NCI-H2107 treated with DMSO at 0.1 percent for 48 hours (cell line): Measurements from ENCODE around the gene PLA2G6.

Source experiments
- DNase-seq: peaks from one replicate; lab custom pipeline; 2025; ENCODE audit not compliant: unreplicated experiment; lab: John Stamatoyannopoulos, UW

The PLA2G6 gene

DNA sequence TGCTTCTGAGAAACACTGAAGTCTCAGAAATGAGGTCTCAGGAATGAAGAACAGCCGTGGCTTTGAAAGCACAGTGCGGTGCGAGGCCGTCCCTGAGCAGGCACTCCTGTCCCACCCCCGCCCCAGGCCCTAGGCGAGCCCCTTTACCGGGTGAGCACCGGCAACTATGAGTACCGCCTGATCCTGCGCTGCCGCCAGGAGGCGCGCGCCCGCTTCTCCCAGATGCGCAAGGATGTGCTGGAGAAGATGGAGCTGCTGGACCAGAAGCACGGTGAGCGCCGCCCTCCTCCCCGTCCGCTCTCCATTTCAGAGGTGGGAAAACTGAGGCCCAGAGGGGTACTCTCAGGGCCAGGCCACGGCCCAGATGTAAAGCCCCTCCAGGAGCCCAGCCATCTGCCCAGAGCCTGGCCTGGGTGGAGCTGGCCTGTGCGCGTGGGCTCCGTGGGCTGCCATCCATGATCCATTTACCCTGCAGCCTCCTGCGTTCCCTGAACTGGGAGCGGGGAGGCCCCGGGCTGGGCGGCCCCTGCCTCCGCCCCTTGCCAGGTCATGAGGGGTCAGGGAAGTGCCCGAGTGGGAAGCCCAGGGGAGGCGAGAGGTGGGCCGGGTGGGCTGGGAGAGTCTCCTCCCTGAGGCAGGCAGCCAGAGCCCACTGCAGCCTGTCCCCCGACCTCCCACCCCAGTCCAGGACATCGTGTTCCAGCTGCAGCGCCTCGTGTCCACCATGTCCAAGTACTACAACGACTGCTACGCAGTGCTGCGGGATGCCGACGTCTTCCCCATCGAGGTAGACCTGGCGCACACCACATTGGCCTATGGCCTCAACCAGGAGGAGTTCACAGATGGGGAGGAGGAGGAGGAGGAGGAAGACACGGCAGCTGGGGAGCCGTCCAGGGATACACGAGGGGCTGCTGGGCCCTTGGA lies 107.2 kb downstream of the PLA2G6 start:
- DNase-seq, result no peak

DNA sequence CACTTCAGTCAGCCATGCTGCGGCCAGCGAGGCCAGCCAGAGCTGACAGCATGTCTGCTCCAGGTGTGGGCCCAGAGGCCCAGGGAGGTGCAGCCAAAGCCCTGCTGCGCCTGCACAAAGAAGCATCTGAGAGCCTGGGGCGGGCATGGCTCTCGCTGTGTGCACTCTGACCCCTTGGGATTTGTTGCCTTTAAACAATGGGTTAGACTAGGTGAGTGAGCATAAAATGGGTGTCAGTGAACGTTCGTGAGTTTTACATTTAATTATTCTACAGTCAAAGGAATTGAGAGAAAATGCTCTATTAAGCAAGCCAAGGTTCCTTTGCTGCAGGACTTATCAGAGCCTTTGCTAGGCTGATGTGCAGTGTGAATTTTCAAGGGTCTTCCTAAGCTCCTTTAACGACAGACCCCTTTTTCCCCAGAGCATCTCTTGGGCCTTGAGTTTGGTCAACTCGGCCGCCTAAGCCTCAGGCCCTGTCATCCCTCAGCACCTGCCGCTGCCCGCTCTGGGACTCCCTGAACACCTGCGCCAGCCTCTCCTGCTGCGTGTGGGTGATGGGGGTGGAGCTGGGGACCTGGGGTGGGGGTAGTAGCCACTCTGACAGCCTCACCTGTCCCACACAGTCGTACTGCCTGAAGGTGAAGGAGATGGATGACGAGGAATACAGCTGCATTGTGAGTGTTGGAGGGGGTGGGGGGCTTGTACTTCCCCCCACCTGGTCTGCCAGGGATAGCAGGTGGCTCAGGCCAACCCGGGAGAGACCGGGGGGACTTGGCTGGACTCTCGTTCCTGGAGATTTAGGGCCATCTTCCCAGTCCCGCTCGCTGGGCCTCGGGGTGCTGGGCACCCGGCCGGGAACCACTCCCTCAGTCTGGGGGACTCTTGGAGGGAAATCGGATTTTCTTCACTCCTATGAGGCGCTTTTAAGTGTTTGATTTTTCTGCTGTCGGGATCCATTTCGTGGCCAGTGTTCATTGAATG lies 108.2 kb downstream of the PLA2G6 start:
- DNase-seq, result peak; percentile 29

DNA sequence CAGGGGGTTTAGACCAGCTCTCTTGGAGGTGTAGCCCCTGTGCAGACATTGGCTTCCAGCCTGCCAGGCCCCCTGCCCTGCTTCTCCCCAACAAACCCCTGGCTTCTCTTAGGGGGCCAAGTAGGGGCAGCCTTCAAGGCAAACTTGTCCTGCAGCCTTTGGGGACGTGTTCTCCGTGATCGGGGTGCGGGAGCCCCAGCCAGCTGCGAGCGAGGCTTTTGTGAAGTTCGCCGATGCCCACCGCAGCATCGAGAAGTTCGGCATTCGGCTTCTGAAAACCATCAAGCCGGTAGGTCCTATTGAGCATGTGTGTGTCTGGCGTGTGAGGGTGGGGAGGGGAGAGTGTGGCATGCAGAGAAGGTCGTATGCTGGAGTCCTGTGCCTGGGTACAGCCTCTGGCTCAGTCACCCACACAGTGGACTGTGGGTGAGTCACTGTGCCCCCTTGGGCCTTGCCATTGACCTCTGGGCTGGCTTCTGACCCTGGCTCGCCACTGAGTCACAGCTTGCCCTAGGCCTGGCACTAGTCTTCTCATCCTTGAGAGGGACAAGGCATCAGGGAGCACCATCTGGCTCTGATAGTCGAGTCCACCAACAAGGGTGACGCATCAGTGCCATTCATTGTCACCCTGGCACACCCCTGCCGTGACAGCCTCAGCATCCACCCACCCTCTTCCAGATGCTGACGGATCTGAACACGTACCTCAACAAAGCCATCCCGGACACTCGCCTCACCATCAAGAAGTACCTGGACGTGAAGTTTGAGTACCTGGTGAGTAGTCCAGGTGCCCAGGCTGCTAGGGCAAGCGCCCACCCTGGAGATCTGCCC lies 109.1 kb downstream of the PLA2G6 start:
- DNase-seq, result no peak

DNA sequence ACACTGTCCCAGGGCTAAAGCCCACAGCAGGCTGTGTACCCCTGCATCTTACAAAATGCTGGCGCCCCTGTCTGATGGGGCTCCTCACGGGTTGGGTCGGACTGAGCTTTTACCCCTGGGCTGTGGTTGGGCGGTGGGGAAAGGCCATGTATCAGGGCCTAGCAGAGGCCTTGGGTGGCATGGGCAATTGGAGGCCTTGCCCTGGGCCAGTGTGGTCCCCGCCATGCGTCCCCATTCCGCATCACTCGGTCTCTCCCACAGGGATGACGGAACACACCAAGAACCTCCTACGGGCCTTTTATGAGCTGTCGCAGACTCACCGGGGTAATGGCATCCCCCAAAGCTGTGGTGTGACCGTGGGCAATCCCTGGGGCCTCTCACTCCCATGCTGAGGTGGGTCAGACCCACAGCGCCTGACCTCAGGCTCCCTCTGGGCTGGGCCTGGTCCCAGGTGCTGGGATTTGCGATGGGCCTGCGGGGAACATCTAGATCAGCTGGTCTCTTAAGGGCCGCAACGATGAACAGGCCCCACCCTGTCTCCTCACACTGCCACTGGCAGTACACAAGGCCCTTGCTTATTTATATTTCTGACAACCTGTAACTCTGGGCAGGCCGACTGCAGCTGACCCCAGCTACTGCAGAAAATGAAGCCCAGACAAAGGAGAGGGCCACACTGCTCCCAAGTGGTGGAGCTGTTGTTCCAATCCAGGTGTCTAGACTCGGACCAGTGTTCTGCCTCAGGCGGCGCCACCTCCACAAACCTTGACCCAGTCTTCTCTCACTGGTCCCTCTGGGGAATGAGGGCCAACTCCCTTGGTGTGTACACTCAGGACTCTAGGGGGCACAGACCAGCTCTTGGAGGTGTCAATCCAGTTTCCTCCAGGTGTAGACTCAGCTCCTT lies 110.0 kb downstream of the PLA2G6 start:
- no peak for DNase-seq

DNA sequence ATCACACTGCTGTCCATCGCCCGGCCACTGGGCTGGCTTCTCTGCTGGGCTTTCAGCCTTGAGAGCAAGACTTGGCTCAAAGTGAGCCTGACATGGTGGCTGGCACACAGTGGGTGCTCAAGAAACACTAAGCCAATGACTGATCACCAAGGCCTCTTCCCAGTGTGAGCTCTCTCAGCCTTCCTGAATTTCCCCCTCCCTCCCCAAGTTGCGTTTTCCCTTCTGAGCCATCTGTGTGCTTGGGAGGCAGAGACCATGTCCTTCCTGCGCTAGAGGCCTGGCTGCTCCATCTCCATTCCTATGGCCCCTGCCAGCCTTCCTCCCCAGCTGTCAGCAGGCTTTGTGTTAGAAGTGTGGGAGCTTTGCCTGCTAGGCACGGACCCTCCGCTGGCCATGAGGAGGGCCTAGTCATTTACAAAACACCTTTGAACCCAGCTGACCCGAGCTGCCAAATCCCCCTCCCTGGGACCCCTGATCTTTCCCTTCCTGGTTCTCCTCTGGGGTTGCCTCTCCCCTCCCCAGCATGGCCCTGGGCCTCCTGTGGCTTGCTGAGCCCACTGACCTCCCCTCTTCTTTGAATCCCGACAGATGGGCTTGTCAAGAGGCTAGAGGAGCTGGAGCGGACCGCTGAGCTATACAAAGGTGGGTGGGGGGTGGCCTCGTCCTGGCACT lies 111.2 kb downstream of the PLA2G6 start:
- no peak for DNase-seq

DNA sequence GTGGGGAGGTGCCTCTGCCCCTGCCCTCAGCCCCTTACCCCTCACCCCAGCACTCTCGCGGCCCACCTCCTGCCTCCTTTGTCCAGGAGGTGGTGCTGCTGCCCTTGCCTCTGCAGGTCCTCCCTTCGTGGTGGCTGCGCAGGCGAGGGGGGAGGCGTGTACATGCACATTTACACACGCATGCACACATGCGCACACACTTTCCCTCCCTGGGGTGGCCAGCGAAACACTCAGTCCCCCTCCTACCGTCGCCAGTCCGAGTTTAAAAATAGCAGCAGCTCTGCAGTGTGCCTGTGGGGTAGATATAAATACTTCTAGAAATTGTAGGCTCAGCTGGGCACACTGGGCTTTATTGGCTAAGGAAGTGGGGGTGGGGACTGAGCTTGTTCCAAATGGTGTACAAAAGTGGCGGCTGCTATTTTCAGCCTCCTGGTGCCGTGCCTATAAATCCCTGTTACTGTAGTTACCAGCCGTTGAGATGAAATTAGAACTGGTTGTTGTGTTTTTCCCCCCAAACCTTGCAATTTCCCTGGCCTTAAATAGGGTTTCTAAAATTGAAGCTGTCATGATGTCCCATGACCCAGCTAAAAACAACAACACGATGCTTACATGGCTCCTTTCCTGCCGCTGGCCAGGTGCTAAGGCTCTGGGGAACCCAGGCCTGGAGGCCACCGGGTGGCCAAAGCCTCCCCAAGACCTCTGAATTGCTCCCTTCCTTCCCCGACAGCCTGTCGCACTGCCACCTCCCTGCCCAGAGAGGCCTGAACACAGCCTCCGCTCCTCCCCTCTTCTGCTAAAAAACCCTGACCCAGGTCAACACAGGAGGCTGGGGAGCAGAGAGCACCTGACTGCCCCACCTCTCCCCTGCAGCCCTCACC lies 112.0 kb downstream of the PLA2G6 start:
- no peak for DNase-seq

DNA sequence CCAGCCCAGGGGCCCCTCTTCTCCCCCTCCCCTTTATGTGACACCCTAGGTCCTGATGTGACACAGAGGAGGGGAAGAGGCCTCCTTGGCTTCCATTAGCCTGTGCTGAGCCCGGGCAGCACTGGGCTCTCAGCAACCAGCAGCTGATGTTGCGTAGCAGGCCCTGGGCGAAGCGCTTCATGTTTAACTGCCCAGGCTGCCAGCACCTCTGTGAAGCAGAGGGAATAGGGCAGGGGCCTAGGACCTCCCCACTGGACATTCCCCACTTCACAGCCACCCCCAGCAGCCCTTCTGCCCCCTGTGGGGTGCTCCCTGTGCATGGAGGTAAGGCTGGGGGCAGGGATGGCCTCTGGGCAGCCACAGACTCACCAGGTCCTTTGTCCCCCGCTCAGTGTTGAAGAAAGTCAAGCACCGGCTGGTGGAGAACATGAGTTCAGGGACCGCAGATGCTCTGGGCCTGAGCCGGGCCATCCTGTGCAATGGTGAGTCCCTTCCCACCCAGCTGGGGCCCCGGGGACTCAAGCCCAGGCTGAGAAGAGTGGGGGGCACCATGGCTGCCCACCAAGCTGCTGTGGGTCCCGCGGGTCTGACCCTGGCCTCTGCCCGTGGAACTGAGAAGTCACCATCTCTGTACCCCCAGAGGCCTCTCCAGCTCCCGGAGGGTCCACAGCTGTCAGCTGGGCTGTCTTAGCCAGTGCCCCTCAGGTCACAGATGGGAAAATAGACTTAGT lies 112.8 kb downstream of the PLA2G6 start:
- no peak for DNase-seq

DNA sequence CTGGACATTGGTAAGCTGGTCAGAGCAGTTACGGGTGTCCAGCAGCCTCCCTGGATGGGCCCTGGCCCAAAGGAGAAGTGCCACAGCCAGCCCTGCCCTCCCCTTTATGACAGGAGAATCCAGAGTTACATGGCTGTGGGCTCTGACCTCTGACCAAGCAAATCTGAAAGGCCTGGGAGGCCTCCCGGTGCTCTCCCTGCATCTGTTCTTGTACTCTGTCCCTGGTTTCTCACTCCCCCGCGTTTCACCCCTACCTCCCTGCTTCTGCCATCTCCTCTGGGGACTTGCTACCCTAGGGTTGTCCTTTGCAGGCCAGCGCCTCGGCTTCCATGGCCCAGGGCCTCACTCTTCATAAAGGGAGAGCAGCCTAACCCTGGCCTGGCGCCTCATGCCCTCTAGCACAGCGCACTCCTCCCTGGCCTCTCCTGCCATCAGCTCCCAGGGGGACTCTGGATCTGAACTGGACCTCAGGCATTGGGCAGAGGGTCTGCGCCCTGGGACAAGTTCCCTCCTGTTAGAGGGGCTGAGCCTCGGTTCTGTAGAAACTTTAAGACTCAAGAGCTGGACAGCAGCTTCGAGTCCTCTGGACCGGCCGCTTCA lies 113.8 kb downstream of the PLA2G6 start:
- no peak for DNase-seq

DNA sequence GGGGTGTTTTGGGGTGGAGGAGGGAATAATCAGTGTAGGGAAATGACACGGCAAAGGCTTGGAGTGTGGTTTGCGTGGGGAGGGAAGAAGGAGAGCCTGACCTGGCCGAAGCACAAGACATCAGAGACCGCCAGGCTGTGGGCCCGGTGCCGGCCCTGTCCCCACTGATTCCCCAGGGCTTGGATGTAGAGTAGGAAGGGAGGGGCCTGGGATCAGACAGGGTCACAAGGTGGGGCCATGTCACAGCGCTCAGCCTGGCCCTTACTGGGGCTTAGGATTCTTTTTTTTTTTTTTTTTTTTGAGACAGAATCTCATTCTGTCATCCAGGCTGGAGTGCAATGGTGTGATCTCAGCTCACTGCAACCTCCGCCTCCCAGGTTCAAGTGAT lies 114.6 kb downstream of the PLA2G6 start:
- DNase-seq, result no peak

DNA sequence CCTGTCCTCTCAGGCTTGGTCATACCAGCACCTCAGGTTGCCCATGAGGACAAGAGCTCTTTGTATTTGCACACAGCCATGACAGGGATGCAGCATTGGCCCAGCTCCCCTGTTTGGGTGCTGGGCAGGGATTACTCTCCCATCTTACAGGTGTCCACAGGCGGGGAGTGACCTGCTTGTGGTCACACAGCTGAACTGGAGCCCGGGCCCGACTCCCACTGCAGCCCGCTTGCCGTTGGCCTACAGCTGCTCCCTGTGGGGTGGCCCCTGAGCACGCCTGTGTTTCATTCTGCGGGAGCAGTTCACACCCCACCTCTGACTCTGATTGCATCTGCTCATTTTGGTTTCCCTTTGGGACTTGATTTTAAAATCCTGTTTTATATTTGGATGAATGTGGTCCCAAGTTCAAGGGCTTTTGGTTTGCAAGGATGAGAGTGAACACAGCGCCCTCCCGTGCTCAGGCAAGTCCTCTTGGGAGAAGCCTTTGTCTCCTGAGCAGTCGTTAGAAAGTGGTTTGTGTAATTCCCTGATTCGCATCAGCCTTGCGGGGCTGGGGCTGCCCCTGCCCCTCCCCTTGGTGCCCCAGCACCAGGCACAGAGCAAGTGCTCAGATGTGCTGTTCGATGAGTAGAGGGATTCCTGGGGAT lies 115.1 kb downstream of the PLA2G6 start:
- no peak for DNase-seq

DNA sequence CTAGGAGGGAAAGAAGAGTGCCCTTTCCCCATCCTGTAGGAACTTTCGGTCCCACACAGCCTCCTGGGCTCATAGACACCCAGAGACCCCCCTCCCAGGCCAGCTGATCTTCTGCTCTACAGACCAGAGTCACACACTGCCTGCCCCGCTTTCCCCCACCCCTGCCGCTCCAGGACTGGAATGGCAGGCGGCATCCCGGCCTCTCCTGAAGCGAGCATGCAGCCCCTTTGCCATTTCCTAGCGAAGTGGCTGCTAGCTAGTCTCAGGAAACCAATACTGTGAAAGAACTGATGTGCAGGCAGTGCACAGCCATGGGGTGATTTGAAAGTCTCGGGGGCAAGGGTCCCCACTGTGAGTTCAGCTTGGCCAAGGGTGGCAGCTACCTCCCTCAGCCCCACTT lies 116.1 kb downstream of the PLA2G6 start:
- DNase-seq, result no peak

DNA sequence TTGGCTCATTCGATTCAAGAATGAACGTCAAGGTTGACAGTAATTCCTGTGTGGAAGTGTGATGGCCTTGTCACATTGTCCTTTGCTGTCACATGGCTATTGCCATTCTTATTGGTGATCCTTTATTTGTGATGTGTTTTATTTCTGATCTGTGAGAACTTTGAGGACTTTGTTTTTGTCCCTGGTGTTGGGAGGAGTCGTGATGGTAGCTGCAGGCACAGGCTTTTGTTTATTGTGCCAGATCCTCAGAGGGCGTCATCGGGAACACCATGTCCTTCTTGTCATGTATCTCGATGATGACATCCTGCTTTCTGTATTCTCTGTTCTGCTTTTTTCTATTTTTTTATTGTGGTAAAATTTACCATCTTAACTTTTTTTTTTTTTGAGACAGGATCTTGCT lies 118.8 kb downstream of the PLA2G6 start:
- DNase-seq, result no peak
